Neuronal stem cell (in vitro differentiated cells): ENCODE measurements around the gene DDX23.

Experiments
- DNase-seq: peaks from one replicate; pipeline ENCODE4 v3.0.0-alpha.2; 2013; ENCODE audit warnings: low spot score
- H2AFZ ChIP-seq: one replicate; pipeline ENCODE4 v1.6.1; 2013; ENCODE audit warnings: mild to moderate bottlenecking, low read length, inconsistent platforms
- H2AK5ac ChIP-seq: 2 replicates; pipeline ENCODE4 v1.6.1; 2013; ENCODE audit warnings: low read depth, mild to moderate bottlenecking, inconsistent platforms, low read length, moderate library complexity, mixed read lengths
- H2BK120ac ChIP-seq: 2 replicates; pipeline ENCODE4 v1.6.1; 2013; ENCODE audit warnings: low read depth, mild to moderate bottlenecking, inconsistent platforms, low read length, moderate library complexity, mixed read lengths
- H2BK12ac ChIP-seq: one replicate; pipeline ENCODE4 v1.6.1; 2013; ENCODE audit warnings: low read length, inconsistent platforms
- H2BK15ac ChIP-seq: 2 replicates; pipeline ENCODE4 v1.6.1; 2013; ENCODE audit warnings: mild to moderate bottlenecking, low read length, inconsistent platforms, mixed read lengths
- H2BK5ac ChIP-seq: one replicate; pipeline ENCODE4 v1.6.1; 2013; ENCODE audit warnings: inconsistent platforms, mild to moderate bottlenecking, low read length, moderate library complexity
- H3K14ac ChIP-seq: one replicate; pipeline ENCODE4 v1.6.1; 2013; ENCODE audit warnings: low read length, inconsistent platforms
- H3K18ac ChIP-seq: 2 replicates; pipeline ENCODE4 v1.6.1; 2013; ENCODE audit warnings: low read length, inconsistent platforms
- H3K23ac ChIP-seq: 2 replicates; pipeline ENCODE4 v1.6.1; 2013; ENCODE audit warnings: low read depth, mild to moderate bottlenecking, mixed read lengths, low read length, inconsistent platforms; ENCODE audit not compliant: poor library complexity
- H3K27ac ChIP-seq: replicated peaks from 3 replicates; pipeline ENCODE4 v1.5.1; 2013; ENCODE audit warnings: low read length, inconsistent platforms
- H3K27me3 ChIP-seq, 3 experiments: 2 replicates each; pipeline ENCODE4 v1.6.1; 2013; ENCODE audit warnings: low read length in 3 of 3, mild to moderate bottlenecking in 2 of 3, inconsistent platforms in 1 of 3, low read depth in 1 of 3, mixed read lengths in 1 of 3, moderate library complexity in 1 of 3; ENCODE audit not compliant: control insufficient read depth in 3 of 3, insufficient read depth in 3 of 3
- H3K36me3 ChIP-seq, 2 donors: replicated peaks in 1 of 2; 2 replicates each; pipeline ENCODE4 v1.6.1; 2013; ENCODE audit warnings: low read length in 2 of 2; ENCODE audit not compliant: control insufficient read depth in 2 of 2, insufficient read depth in 2 of 2
- H3K4ac ChIP-seq: 2 replicates; pipeline ENCODE4 v1.6.1; 2013; ENCODE audit warnings: inconsistent platforms, mild to moderate bottlenecking, low read length, moderate library complexity
- H3K4me1 ChIP-seq, 2 donors: 1 replicate in 1 of 2; 2 replicates in 1 of 2; pipeline ENCODE4 v1.6.1; 2013; ENCODE audit warnings: low read length in 2 of 2, low read depth in 1 of 2; ENCODE audit not compliant: control insufficient read depth in 2 of 2, insufficient read depth in 1 of 2
- H3K4me2 ChIP-seq: one replicate; pipeline ENCODE4 v1.6.1; 2013; ENCODE audit warnings: mild to moderate bottlenecking, low read length, inconsistent platforms; ENCODE audit not compliant: insufficient read depth, poor library complexity, severe bottlenecking
- H3K4me3 ChIP-seq, 2 donors: 2 replicates each; pipeline ENCODE4 v1.5.1; 2013; ENCODE audit warnings: low read length in 2 of 2, mild to moderate bottlenecking in 2 of 2, inconsistent platforms in 1 of 2, moderate library complexity in 1 of 2
- H3K79me1 ChIP-seq: one replicate; pipeline ENCODE4 v1.6.1; 2013; ENCODE audit warnings: low read depth, mild to moderate bottlenecking, inconsistent platforms, low read length, moderate library complexity
- H3K9ac ChIP-seq: one replicate; pipeline ENCODE4 v1.6.1; 2013; ENCODE audit warnings: mild to moderate bottlenecking, low read depth, low read length, inconsistent platforms; ENCODE audit not compliant: poor library complexity
- H3K9me3 ChIP-seq, 2 donors: replicated peaks in 1 of 2; 2 replicates each; pipeline versions ENCODE3 to v1.6.1; 2013; ENCODE audit warnings: low read length in 2 of 2, mild to moderate bottlenecking in 2 of 2, inconsistent platforms in 1 of 2, low read depth in 1 of 2, mixed read lengths in 1 of 2, moderate library complexity in 1 of 2; ENCODE audit not compliant: control insufficient read depth in 2 of 2, insufficient read depth in 1 of 2
- H4K8ac ChIP-seq: one replicate; pipeline ENCODE4 v1.6.1; 2013; ENCODE audit warnings: low read depth, mild to moderate bottlenecking, inconsistent platforms, low read length, moderate library complexity
- H4K91ac ChIP-seq: one replicate; pipeline ENCODE4 v1.6.1; 2013; ENCODE audit warnings: low read length, low read depth, mild to moderate bottlenecking, inconsistent platforms; ENCODE audit not compliant: poor library complexity
- WGBS, 2 donors: extraction: QIAGEN DNeasy Blood & Tissue Kit; methylation state at CpG; one replicate each; pipeline ENCODE4 v1.1.7; 2013; ENCODE audit warnings: missing lambda C conversion rate in 2 of 2, mixed read lengths in 1 of 2; ENCODE audit not compliant: insufficient read length in 2 of 2, insufficient replicate concordance in 1 of 2; ENCODE audit errors: extremely low coverage in 2 of 2; 5-methylcytosine and 5-hydroxymethylcytosine counted together

The DDX23 gene

DNA sequence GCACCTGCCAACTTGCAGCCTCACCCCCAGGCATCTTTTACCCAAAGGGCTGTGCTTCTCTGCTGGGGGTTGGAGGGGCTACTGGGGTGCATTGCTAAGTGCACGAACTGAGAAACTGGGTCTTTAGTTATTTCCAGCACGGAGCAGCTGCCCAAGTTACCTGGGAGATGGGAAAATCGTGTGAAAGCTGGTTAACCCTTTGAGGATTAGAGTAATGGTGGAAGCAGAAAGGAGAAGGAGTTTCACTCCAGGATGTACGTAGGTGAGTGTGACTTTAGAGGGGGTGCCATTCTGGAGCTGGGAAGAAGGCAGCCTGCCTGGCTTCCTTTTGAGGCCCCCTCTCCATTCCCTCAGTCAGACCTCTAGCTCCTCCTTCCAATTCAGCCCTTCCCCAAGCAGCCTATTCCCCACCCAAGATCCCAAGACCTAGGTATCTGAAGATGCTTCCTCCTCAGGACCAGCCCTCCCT lies 62.1 kb downstream of the DDX23 start:
- peak overlapping the region; percentile 75 for H3K27ac ChIP-seq
- no peaks in the 10 kb centered on the region for H3K9me3 ChIP-seq
- H2BK15ac ChIP-seq: no peak overlapping the region
- no peak overlapping the region for H2AK5ac ChIP-seq
- no peaks in the 10 kb centered on the region for H3K36me3 ChIP-seq
- H3K27me3 ChIP-seq: no peaks in the 10 kb centered on the region
- peaks cover 13 to 16% of the 10 kb centered on the region in 2 donors for H3K4me1 ChIP-seq
- peak overlapping the region; percentile 98 for H2BK5ac ChIP-seq
- H2BK120ac ChIP-seq: peak overlapping the region; percentile 68
- no peak overlapping the region for H4K8ac ChIP-seq
- no peak overlapping the region for H3K4ac ChIP-seq
- peaks cover 11% of the 10 kb centered on the region for H3K79me1 ChIP-seq
- H3K4me2 ChIP-seq: peak overlapping the region; percentile 87
- H4K91ac ChIP-seq: no peak overlapping the region
- no CpG with 5 or more reads among the region's 4 CpGs for WGBS, 2 donors
- no peak overlapping the region for H3K9ac ChIP-seq
- no peak overlapping the region for H2BK12ac ChIP-seq
- peak overlapping the region; percentile 31 for H3K18ac ChIP-seq
- H2AFZ ChIP-seq: peak overlapping the region; percentile 99
- no peak overlapping the region for H3K14ac ChIP-seq
- peak overlapping the region; percentile 64 to 86 for H3K4me3 ChIP-seq
- H3K23ac ChIP-seq: no peak overlapping the region
- DNase-seq: no peak

DNA sequence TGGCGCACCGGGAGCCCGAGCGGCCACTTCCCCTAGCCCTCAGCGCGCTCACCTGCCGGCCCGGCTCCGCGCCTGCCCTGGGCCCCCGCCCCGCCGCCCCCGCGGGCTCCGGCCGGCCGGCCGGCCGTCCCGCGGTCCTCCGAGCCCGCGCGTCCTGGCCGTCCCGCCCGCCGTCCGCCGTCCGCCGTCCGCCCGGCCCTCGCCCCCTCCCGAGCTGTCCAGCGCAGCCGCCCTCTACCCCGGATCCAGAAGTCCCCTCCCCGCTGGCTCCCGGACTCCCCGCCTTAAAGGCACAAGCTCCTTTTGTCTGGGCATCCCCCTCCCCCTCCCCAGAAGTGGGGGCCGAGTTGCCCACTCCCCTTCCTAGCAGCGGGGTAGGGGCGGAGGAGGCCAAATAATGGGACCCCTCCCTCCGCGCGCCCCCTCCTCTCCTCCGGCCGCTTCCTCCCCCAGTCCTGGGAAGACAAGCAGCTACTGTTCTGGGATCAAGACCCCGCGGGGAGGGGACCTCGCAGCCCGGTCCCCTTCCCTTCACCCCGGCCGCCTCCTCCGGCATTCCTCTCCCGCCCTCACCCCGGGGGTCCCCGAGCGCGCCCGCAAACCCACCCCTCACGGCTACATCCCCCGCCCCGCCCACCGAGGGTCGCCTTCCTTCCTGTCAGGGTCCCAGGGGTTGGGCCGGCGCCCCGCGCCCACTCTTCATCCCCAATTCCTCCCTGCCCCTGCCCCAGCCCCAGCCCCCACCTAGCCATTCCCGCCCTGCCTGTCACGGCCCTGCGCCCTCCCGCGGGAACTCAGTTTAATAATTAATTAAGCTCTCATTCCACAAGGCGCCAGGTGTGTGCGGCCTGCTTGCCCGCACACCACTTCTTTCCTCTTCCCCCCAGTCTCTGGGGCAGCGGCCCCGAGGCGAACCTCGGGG lies 62.8 kb downstream of the DDX23 start, which contains the start of gene ADCY6:
ADCY6 (minus strand) TSS at position 236 of the 922 bp plus-strand sequence. CDS start 5,655 bp downstream, outside the sequence.
- Histone ChIP-seq H2BK5ac (peak within 1 kb of the TSS; percentile 98), H3K79me1 (peaks cover 11% of the 10 kb centered on the region), H2AFZ (peak within 1 kb of the TSS; percentile 99), H3K9me3 (no peaks in the 10 kb centered on the region), H3K27me3 (no peaks in the 10 kb centered on the region), H2AK5ac (peak within 1 kb of the TSS; percentile 94), H2BK12ac (peak within 1 kb of the TSS; percentile 96), H3K4me3 (peak within 1 kb of the TSS; percentile 86 to 99), H3K14ac (peak within 1 kb of the TSS; percentile 63), H3K4ac (peak within 1 kb of the TSS; percentile 69), H2BK15ac (peak within 1 kb of the TSS; percentile 93), H3K4me2 (peak within 1 kb of the TSS; percentile 87), H3K9ac (peak within 1 kb of the TSS; percentile 94), H3K18ac (peak within 1 kb of the TSS; percentile 99), H4K91ac (no peak within 1 kb of the TSS), H3K4me1 (peaks cover 13 to 16% of the 10 kb centered on the region in 2 donors), H3K36me3 (peaks cover 0 to 2% of the 10 kb centered on the region in 2 donors), H3K23ac (peak within 1 kb of the TSS; percentile 92), H3K27ac (peak within 1 kb of the TSS; percentile 75), H2BK120ac (peak within 1 kb of the TSS; percentile 88), H4K8ac (no peak within 1 kb of the TSS)
- no CpG with 5 or more reads among the region's 86 CpGs for WGBS, 2 donors
- DNase-seq: peak; percentile 84

DNA sequence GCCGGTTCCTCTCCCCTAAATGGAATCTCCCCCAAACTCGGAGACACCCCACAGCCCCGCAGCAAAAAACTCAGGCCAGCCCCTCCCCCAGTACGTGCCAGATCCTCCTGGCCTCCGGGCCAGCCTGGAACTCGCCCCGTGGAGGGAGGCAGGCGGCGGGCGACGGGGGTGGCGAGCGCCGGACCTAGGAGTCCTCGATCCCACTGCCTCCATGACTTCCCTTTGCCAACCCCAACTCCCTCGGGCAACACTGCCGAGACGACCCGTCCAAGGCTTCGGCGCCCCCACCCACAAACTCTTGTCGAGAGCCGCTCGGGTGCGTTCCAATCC lies 63.5 kb downstream of the DDX23 start:
- Histone ChIP-seq H3K27ac (peak overlapping the region; percentile 75), H2AK5ac (peak overlapping the region; percentile 94), H3K14ac (peak overlapping the region; percentile 63), H3K9me3 (no peaks in the 10 kb centered on the region), H3K4me1 (peaks cover 13 to 16% of the 10 kb centered on the region in 2 donors), H2BK120ac (peak overlapping the region; percentile 88), H4K8ac (no peak overlapping the region), H3K9ac (peak overlapping the region; percentile 94), H3K18ac (peak overlapping the region; percentile 99), H3K4me3 (peak overlapping the region; percentile 86 to 99), H2BK15ac (peak overlapping the region; percentile 93), H3K23ac (peak overlapping the region; percentile 92), H3K4me2 (peak overlapping the region; percentile 87), H2BK12ac (peak overlapping the region; percentile 96), H2AFZ (peak overlapping the region; percentile 99), H3K79me1 (peaks cover 12% of the 10 kb centered on the region), H2BK5ac (peak overlapping the region; percentile 98), H3K4ac (peak overlapping the region; percentile 69), H3K36me3 (peaks cover 0 to 2% of the 10 kb centered on the region in 2 donors), H3K27me3 (no peaks in the 10 kb centered on the region), H4K91ac (no peak overlapping the region)
- DNase-seq: no peak
- no CpG with 5 or more reads among the region's 25 CpGs for WGBS, 2 donors
